GM12873 (cell line): ENCODE results near the gene MYH14.

Source experiments
- CTCF ChIP-seq: IDR thresholded peaks from 2 replicates; pipeline ENCODE4 v1.5.1; 2012; ENCODE audit warnings: low read depth, mild to moderate bottlenecking, moderate library complexity, low read length, control low read depth; ENCODE audit not compliant: insufficient read depth; ENCODE audit errors: missing control alignments

Gene MYH14

GRCh38 chr19:50178859-50179537 lies 24.4 kb upstream of the MYH14 start:
- no peak for TF ChIP-seq CTCF

GRCh38 chr19:50181121-50181520 lies 22.3 kb upstream of the MYH14 start:
- no peak for TF ChIP-seq CTCF

- no peak for TF ChIP-seq CTCF
Measured at GRCh38 chr19:50184196-50184595, 19.2 kb upstream of the MYH14 start.

GRCh38 chr19:50187937-50188336 lies 15.5 kb upstream of the MYH14 start:
- TF ChIP-seq CTCF: no peak

- TF ChIP-seq CTCF: no peak
Measured at GRCh38 chr19:50189331-50189730, 14.1 kb upstream of the MYH14 start.

GRCh38 chr19:50190439-50190891 lies 13.0 kb upstream of the MYH14 start:
- no peak for TF ChIP-seq CTCF

- TF ChIP-seq CTCF: no peak
Measured at GRCh38 chr19:50191216-50191615, 12.2 kb upstream of the MYH14 start.
